NT2/D1 (cell line): ENCODE results near the gene CLDN8.

Source experiments
- DNase-seq: peaks from one replicate; pipeline ENCODE4 v3.0.0-alpha.2; 2011; ENCODE audit warnings: low read depth, low spot score
- H3K27me3 ChIP-seq: 2 replicates; pipeline ENCODE4 v1.6.0; 2011; ENCODE audit warnings: mild to moderate bottlenecking; ENCODE audit not compliant: insufficient read length, insufficient read depth
- H3K36me3 ChIP-seq: 2 replicates; pipeline ENCODE4 v1.6.1; 2011; ENCODE audit warnings: mild to moderate bottlenecking, low read length, mixed read lengths; ENCODE audit not compliant: insufficient read depth, insufficient read length
- H3K4me1 ChIP-seq: 2 replicates; pipeline ENCODE4 v1.5.1; 2011; ENCODE audit not compliant: insufficient read depth, insufficient read length
- H3K4me3 ChIP-seq: 2 replicates; pipeline ENCODE4 v1.5.1; 2011; ENCODE audit warnings: low read depth; ENCODE audit not compliant: insufficient read length
- H3K9ac ChIP-seq: 2 replicates; pipeline ENCODE4 v1.6.0; 2011; ENCODE audit warnings: low read depth; ENCODE audit not compliant: insufficient read length
- H3K9me3 ChIP-seq: 2 replicates; pipeline ENCODE4 v1.5.1; 2011; ENCODE audit warnings: mild to moderate bottlenecking, low read length; ENCODE audit not compliant: insufficient read depth
- SUZ12 ChIP-seq: IDR thresholded peaks from 2 replicates; pipeline ENCODE4 v1.6.1; 2011; ENCODE audit not compliant: insufficient read length, insufficient read depth; ENCODE audit errors: extremely low read depth
- YY1 ChIP-seq: IDR thresholded peaks from 2 replicates; pipeline ENCODE4 v1.6.1; 2011; ENCODE audit not compliant: insufficient read length, insufficient read depth
- ZNF274 ChIP-seq: IDR thresholded peaks from 2 replicates; pipeline ENCODE4 v1.6.1; 2011; ENCODE audit warnings: mild to moderate bottlenecking, low read depth, low read length

CLDN8 gene

GRCh38 chr21:30206551-30207251 is 9.2 kb downstream of the CLDN8 start:
- H3K4me1 ChIP-seq: no peaks in the 10 kb centered on the region
- H3K9ac ChIP-seq: no peak overlapping the region
- H3K9me3 ChIP-seq: no peaks in the 10 kb centered on the region
- H3K27me3 ChIP-seq: no peaks in the 10 kb centered on the region
- no peaks in the 10 kb centered on the region for H3K36me3 ChIP-seq
- TF ChIP-seq ZNF274 (no peak), SUZ12 (no peak), YY1 (no peak)
- H3K4me3 ChIP-seq: no peak overlapping the region
- no peak for DNase-seq

GRCh38 chr21:30200000-30200399 is 15.9 kb downstream of the CLDN8 start:
- no peaks in the 10 kb centered on the region for H3K9me3 ChIP-seq
- H3K4me1 ChIP-seq: no peaks in the 10 kb centered on the region
- H3K4me3 ChIP-seq: no peak overlapping the region
- no peaks in the 10 kb centered on the region for H3K36me3 ChIP-seq
- DNase-seq: no peak
- H3K9ac ChIP-seq: no peak overlapping the region
- no peaks in the 10 kb centered on the region for H3K27me3 ChIP-seq
- no peak for TF ChIP-seq ZNF274
- TF ChIP-seq YY1: no peak
- TF ChIP-seq SUZ12: no peak

- TF ChIP-seq ZNF274 (no peak), SUZ12 (no peak), YY1 (no peak)
- peak; percentile 83 for DNase-seq
Measured at GRCh38 chr21:30194701-30195299, 21.1 kb downstream of the CLDN8 start.

GRCh38 chr21:30193201-30193600 is 22.7 kb downstream of the CLDN8 start:
- Histone ChIP-seq H3K9me3 (no peaks in the 10 kb centered on the region), H3K27me3 (no peaks in the 10 kb centered on the region), H3K4me3 (no peak overlapping the region), H3K4me1 (no peaks in the 10 kb centered on the region), H3K9ac (no peak overlapping the region), H3K36me3 (no peaks in the 10 kb centered on the region)
- TF ChIP-seq SUZ12: no peak
- no peak for DNase-seq

More at GRCh38 chr21:30194701-30195299, 21.1 kb downstream of the CLDN8 start:
- Histone ChIP-seq H3K4me1 (no peaks in the 10 kb centered on the region), H3K36me3 (no peaks in the 10 kb centered on the region), H3K4me3 (no peak overlapping the region), H3K9ac (no peak overlapping the region), H3K9me3 (no peaks in the 10 kb centered on the region), H3K27me3 (no peaks in the 10 kb centered on the region)

GRCh38 chr21:30190554-30190953 is 25.3 kb downstream of the CLDN8 start:
- Histone ChIP-seq H3K36me3 (no peaks in the 10 kb centered on the region), H3K27me3 (no peaks in the 10 kb centered on the region), H3K4me3 (no peak overlapping the region), H3K9ac (no peak overlapping the region), H3K4me1 (no peaks in the 10 kb centered on the region), H3K9me3 (no peaks in the 10 kb centered on the region)
- TF ChIP-seq YY1 (no peak), ZNF274 (no peak), SUZ12 (no peak)
- DNase-seq: no peak

GRCh38 chr21:30189773-30190172 is 26.1 kb downstream of the CLDN8 start:
- Histone ChIP-seq H3K36me3 (no peaks in the 10 kb centered on the region), H3K4me1 (no peaks in the 10 kb centered on the region), H3K9ac (no peak overlapping the region), H3K27me3 (no peaks in the 10 kb centered on the region), H3K4me3 (no peak overlapping the region), H3K9me3 (no peaks in the 10 kb centered on the region)
- TF ChIP-seq YY1: no peak
- no peak for DNase-seq

- TF ChIP-seq ZNF274: no peak
- TF ChIP-seq YY1: no peak
- no peak for TF ChIP-seq SUZ12
- no peak for DNase-seq
Measured at GRCh38 chr21:30186242-30186641, 29.7 kb downstream of the CLDN8 start.

More at GRCh38 chr21:30186242-30186641, 29.7 kb downstream of the CLDN8 start:
- H3K27me3 ChIP-seq: no peaks in the 10 kb centered on the region
- H3K4me1 ChIP-seq: no peaks in the 10 kb centered on the region
- H3K4me3 ChIP-seq: no peak overlapping the region
- no peaks in the 10 kb centered on the region for H3K36me3 ChIP-seq
- no peak overlapping the region for H3K9ac ChIP-seq
- no peaks in the 10 kb centered on the region for H3K9me3 ChIP-seq
